GM03348 (cell line): ENCODE results near the gene KCNMB2.
A peak's percentile ranks its signal among the peaks of the same experiment; 100 is the strongest.

ENCODE experiments used
- DNase-seq: peaks from one replicate; pipeline ENCODE4 v3.0.0; 2012; ENCODE audit warnings: low spot score

Gene KCNMB2

DNA sequence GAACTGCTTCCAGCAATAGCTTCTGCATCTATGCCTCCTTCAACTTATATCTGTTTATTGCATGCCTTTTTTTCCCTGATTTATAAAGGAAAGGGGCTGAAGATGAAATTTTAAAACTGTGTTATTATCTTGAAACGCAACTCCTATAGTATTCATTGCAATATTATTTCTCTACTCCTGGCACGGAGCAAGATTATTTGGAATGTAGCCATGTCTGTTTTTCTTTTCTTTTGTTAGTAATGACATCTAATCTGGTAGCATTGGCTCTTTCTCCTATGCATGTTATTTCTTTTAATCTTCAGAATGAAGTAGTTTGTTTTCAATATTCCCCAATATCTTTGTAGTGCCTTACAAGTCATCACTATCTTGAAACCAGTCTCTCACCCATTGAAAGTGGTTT is 33.6 kb downstream of the KCNMB2 start:
- DNase-seq = no peak

DNA sequence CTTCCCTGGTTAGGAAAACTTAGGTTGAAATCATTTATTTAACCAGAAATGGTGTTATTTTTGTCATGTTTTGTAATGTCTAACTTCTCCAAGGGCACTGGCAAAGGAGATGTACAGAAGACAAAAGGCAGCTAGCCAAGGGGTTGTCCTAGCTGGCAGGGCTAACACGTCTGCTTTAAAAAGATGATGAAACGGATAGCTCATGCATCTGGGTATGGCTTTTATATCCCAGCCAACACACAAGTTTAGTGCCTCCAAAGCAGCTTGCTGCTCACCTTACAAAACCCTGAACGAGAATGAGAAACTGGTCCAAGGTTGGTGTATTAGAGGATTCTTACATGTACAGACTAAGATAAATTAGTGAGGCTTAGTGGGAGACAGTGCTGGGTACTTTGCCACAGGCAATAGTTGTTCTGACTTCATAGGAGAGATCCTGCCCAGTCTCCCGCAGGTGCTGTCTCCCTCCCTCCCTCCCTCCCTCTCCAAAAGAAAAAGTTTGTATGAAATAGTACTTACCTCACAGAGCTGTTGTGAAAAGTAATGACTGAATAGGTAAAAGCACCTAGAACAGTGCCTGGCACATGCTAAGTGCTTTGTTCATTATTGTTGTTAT is 47.8 kb downstream of the KCNMB2 start:
- no peak for DNase-seq

DNA sequence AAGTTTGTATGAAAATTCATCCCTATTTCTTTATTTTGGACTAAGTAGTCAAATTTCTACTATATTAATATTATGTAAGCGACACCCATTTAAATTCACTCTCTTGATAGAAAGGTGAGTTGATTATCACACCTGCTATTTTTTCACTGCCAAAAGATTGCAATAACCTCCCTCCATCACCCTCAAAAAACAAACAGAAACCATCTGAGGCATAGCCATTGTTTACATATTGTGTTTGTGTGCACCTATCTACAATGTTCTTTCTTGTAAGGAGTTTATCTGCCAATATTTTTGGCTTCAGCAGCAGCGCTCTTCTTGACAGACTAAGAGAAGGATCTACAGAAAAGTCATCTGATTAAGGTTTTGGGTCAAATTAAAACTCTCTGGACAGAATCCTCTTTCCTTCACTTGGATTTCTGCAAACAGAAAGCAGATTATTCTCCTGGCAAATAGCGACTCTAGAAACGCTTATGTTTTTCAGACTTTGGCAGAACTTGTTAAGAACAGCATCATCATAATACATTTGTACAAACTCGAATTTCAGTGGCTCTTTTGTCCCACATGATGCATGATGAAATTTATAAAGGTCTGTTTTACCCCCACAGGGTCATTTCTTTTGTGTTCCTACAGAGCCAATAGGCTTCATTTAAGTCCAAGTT is 48.6 kb downstream of the KCNMB2 start:
- no peak for DNase-seq

DNA sequence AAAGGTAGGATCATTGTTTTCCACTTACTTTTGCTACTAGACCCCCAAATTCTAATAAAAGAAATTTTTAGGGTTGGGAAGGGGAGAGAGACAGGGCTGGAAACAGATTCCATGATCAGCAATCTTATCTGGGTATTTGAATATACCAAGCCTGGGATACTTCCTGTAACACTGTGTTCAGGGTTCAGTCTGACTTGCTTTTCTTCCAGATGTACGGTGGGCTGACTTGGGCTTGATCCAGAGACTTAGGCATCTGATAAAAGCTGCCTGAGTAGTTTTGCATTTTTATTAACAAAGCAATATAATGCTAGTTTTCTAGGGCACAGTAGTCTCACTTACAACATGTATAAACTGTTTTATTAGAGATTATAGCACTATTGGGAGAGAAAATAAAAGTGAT is 49.2 kb downstream of the KCNMB2 start:
- no peak for DNase-seq

DNA sequence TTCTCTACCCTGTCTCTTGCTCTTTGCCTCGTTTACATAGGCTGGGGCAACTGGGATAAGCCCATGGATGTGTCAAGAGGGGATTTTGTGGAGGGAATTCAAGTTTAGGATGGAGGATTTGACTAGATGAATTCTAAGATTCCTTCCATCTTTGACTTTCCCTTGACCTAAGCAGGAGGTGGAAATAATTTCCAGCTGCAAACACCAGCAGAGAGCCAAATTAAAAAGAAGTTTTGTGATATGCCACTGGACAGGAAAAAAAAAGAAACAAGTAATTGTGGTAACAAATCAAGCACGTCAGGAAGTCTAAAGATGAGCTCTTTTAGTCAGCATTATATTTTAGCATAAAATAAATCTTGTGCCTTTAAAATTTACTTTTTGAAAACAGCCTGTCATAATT is 49.8 kb downstream of the KCNMB2 start:
- no peak for DNase-seq

DNA sequence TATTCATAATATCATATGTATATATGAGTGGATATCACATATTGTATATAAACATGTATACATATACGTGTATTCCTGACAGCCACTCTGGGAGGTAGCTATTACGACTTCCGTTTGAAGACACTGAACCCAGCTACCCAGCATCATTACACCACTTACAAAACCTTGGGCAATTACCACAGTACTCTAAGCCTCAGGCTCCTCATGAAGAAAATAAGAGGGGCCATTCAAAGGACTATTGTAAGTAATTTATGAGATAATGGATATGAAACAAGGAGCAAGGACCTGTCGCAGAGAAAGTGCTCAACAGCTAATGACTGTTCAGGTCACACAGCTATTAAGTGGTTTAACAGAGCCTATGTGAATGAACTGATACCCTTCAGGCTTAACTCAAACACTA is 52.4 kb downstream of the KCNMB2 start:
- DNase-seq = no peak

DNA sequence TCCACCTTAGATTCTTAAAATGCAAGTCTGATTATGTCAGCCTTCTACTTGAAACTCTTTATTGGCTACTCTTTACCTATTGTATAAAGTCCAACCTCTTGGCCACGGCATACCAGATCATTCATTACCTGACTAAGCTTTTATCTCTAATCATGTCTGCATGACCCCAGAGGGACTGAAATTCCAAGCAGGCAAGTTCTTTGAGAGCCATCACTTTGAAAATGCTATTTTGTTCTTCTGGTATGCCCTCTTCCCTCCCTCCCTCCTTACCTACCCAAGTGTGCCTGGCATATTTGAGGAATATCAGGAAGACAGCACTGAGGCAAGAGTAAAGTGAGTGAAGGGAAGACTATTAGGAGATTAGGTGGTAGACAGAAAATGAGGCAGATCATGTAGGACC is 57.5 kb downstream of the KCNMB2 start:
- DNase-seq = no peak

DNA sequence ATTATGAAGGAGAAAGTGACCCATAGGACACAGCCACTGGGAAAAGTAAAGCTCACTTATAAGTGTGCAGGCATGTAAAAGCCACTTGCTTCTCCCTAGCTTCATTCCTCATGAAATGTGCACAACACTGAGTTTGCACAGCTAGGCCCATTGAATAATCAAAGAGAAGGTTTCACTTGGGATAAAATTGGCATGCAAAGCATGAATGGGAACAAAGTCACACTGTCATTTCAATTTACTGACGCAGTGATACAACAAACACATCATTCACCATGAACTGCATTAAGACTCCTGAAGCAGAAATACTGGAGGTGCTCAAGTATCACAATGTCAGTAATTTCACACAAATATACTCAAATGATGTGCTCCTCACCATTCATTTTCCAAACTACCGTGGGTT is 61.1 kb downstream of the KCNMB2 start:
- DNase-seq = no peak

DNA sequence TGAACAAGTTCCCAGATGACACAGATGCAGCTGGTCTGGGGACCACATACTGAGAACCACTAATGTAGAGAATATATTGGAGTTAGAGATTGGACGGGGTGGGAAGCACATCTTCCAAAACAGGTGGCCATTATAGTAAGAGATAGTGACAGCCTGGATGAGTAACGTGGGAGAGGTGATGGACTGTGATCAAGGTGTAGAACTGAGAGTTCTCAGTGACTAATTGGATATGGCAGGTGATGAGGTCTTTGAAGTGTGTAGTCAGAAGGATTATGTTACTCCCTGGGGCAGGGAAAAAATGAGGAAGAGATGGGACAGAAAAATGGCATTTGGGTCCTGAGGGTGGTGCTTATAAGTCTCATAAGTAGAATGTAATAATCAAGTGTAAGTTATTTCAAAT is 66.6 kb downstream of the KCNMB2 start:
- no peak for DNase-seq

DNA sequence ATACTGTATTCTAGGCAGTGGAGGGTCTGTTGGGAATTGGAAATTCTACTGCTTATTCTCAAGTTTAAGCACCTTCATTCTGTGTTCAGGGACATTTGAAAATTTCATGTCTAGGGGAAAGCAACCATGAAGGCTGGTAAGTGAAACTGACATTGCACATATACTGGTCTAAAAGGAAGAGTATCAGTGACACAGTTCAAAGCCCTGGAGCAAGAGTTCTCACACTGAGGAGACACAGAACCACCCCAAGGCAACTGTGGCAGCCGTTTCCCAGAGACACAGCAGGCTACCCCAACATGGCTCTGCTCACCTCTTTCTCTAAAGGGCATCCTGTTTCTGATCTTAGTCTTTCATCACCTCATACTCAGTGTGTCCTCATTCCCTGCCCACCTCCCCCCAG is 67.5 kb downstream of the KCNMB2 start:
- no peak for DNase-seq

DNA sequence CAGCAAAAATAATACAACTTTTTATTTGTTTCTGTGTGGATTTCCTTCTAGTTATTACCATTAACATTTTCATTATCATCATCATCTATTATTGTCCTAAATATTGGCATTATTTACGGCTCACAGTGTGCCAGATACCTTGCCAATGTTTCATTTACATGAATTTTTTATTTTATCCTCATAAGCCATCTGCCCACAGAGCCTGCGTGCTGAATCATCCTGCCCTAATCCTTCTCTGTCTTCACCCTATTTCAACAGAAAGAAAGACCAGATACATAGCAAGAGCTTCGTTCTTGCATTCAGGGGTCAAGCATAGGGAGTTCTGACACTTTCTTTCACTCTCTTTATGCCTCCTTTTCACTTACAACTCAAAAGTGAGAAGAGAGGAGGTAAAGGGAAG is 82.0 kb downstream of the KCNMB2 start:
- DNase-seq = peak; percentile 45

DNA sequence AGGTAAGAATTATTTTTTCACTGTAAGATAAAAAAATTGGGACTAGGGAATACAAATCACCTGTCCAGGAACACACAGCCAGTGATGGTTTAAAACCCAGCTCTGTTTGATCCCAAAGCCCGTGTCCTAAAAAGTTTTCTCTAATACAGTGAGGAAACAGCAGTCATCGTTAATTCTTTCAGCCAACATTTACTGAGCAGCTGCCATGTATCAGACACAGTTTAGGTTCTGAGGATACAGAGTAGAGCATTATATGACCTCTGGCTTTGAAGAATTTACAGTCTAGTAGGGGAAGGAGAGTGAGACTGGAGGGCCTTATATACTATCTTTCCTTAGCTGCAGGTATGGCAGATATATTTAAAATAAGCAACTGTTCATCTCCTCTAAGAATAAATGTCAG is 82.7 kb downstream of the KCNMB2 start:
- DNase-seq = no peak

DNA sequence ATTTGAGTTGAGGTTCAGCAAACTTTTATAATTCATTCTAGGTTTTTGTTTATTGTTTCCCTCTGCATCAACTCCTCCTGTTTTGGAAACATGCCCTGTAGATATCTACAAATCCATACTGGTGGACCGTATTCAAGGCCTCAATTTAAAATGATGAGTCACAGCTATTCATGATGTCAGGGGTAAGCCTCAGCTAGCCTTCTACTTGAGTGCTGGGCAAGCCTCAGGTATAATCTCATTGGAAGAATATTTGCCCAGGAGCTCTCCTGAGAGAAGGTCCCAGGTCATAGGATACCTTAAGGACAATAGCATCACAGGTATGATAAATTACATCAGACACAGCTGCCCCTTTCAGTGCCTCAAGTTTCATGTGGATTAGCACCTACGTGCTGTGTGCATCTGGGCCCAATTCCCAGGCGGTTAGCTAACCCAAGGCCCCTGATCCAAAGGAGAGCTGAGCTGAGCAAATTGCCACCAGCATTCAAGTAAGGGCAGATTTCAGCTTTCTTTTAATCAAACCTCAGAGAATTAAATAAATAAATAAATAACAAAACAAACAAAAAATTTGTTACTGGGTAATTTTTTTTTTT is 87.5 kb downstream of the KCNMB2 start:
- DNase-seq = no peak

DNA sequence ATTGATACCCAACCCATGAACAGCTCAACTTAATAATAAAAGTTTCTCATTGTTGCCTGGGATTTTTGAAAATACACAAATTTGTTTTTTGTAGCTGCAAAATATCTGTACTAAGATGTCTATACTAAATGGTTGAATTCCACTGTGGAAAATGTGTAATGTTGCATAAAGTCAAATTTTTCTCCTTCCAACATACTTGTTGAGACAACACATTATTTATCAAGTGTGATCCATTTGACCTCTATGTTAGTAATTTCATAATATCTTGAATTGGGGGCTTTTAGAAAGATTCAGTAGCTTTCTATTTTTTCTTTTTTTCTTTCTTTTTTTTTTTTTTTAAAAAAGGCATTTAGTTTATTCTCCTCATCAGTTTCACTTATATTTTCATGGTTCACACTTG is 88.0 kb downstream of the KCNMB2 start:
- no peak for DNase-seq

DNA sequence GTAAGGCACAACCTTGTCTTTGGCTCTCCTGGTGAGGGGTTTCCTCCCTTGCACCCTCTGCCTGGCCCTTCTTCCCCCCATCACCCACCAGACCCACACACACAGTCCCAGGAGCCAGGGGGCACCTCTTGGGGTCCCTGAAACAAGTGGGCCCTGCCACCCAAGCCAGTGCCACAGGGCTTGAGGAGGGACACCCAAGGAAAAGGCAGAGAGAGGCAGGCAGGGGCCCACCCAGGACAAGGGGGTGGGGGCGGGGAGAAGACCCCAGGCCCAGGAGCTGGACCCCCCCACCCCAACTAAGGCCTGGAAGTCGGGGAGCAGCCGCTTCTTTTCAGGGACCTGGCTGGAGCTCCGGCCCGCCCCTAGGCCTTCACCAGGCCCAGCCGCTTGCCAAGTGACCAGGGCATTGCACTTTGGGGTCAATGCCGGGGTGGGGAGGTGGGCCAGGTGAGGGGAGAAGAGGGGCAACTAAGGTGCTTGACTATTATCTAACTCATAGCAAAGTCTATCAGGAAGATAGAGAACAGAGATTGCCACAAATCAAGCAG is 88.9 kb downstream of the KCNMB2 start:
- DNase-seq = no peak

DNA sequence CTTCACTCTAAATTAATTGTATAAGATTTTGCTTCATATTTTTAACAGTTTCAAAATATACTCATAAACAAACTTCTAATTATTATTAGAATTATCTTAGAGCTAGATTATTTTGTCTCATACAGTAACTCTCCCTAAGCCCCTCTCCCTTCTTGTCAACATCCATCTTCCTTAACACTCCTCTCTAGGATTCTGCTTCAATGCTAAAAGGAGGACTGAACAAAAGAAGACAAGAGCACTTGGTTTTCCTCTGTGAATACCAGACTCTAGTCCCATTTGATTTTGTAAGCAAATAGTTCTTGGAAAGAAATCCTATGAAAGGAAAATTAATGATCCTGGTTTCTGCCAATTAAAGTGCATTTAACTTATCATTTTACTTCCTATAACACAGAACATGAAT is 91.8 kb downstream of the KCNMB2 start:
- no peak for DNase-seq

DNA sequence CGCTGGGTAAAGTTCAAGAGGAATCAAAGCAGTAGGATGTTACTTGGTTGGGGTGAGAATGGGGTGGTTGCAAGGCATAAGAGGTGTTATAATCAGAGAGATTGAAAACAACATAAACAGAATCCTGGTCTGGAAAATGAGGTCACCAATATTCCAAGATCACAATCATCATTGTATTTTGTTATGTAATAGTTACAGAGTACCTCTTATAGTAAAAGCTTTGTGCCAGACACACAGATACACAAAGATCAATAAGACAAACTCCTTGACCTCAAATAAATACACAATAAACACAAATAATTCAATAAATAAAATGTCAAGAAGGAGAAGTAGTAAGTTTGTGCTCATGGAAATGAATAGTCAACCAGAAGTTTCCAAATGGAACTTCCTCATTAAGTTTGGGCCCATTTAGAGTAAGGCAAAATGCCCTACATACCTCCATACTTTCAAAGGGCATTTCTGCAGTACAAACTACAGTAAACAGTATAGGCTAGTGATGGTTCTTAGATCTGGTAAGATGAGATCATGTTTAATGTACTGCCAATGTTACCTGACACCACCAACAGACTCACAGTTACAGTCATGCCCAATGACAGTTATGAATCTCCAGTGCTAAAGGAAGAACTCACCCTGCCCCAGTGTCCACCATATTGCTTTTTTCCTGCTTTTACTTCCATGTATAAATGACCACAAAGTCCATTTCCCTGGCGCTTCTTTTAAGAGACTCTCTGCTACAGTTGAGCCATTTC is 93.4 kb downstream of the KCNMB2 start:
- no peak for DNase-seq

DNA sequence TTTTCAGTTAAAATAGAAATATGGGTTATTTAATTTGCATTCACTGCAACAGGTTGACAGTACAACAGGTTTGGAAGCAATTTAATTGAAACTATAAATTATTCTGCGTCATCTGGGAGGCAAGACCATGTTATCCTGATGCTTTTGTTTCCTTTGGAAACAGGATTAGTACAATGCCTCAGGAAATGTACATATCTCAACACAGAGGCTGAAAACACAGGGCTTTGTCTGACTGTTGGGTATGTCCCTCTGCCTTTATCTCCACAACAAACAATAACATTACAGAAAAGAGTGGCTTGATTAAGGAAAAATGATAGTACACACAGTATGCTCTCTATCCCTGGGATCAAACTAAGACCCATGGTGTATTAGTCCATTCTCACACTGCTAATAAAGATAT is 95.7 kb downstream of the KCNMB2 start:
- no peak for DNase-seq

DNA sequence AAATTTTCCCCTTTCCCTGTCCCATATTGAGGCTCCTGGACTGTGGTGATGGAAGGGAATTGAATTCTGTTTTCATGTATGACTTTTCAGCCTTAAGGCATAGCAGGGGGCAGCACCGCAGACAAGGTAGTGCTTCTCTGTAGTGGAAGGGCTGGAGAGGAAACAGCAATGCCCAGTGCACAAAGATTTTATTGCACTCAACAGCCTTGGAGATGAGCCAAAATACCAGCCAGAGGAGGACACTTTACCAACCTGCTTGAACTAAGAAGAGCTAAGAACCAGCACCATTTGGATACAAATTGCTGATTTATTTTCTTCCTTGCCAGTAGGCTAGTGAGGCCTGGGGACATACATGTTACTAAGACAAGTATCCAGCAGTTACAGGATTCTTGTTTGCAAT is 98.7 kb downstream of the KCNMB2 start:
- no peak for DNase-seq

DNA sequence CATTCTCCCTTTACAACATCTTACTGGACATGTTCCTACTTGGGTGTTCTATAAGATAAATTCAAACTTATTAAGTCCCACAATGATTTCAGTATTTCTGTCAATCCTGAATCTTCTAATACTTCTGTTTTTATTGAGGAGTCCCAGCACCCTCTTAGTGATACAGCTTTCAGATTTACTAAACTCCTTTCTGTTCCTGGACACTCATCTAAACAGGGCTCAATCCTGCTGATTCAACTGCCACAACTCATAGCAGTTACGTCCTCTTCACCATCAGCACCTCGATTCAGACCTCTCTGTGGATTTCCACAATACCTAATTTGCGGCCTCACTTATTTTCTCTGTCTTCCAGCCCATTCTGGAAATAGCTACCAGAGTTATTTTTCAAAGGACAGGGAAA is 101.6 kb downstream of the KCNMB2 start:
- no peak for DNase-seq

DNA sequence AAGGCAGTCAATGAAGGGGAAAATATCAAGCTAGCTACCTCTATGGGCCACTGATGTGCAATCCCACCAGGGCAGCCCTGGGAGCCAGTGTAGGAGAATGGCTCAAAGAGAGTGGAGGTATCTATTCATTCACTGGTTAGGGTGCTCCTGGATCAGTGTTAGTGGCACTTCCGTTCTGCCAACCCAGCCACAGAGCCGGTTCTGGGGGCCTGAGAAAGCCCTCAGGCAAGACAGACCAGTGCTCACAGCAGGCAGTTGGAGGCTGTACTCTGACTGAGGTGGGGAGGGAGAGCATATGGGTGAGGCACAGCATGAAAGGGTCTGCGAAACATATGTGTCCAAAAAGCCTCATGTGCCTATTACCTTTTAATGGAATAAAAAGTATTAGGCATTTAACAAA is 109.3 kb downstream of the KCNMB2 start:
- DNase-seq = no peak

DNA sequence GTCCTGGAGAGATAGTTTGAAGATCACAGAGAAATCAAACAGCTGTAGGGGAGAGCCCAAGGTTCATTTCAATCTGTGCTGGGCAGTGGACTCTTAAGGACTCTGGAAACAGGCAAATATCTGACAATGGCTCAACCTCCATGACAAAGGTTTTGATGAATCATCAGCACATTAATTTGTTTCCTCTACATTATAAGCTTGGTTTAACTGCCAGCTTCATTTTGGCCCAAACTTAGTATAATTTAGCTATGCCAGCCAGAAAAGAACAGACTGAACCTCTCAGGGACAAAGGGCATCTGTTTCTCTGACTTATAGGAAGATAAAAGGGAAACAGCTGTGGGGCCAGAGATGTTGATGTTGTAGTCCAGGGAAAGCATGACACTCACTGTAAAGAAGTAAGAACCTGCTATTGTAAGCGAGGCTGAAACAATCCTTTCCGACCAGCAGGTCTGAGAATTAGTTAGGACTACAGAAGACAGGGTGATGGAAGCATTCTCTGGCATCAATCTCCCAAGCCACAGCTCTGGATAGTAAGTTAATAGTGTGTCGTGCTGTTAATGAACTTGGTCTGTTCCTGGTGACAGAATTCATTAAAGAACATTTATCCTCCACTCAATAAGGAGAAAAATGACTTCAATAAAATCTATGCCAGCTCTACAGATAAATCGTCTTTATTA is 110.1 kb downstream of the KCNMB2 start:
- no peak for DNase-seq
